Breast epithelium (tissue), 3 donors: Measurements from ENCODE around the gene WDFY2.

Experiments used
- POLR2A ChIP-seq: fragments of 450-650 bp; IDR thresholded peaks from one replicate; pipeline ENCODE4 v1.6.1; 2016; ENCODE audit warnings: antibody characterized with exemption, mild to moderate bottlenecking, moderate library complexity
- POLR2AphosphoS5 ChIP-seq, 3 donors: sonication (generic); formaldehyde crosslinking; IDR thresholded peaks; one replicate each; pipeline ENCODE4 v1.6.1; 2017; ENCODE audit warnings: antibody characterized with exemption in 3 of 3
- TF ChIP-seq, protein P1 (sequence below), 3 donors: fragments of 450-650 bp; IDR thresholded peaks; one replicate each; pipeline ENCODE4 v1.5.1; 2016 to 2017; ENCODE audit warnings: antibody characterized with exemption in 3 of 3, mild to moderate bottlenecking in 3 of 3, moderate library complexity in 3 of 3

DNA sequence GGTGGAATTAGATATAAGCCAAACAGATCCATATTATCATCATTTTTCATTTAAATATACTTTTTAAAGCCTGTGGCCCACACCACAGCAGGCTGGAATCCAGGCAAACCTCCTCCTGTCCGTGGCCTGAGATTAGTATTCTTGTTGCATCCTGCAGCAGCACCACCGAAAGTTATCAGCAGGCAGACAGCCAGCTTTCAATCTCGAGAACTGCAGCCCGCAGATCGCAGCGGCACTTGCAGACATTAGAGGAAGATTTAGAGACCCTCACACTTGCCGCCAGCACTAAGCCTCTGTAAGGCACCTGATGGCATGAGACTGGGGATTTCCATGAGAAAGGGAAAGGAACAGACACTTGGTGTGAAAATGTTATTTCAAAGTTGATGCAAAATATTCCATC lies 212.3 kb downstream of the WDFY2 start:
- TF ChIP-seq, protein P1, sequence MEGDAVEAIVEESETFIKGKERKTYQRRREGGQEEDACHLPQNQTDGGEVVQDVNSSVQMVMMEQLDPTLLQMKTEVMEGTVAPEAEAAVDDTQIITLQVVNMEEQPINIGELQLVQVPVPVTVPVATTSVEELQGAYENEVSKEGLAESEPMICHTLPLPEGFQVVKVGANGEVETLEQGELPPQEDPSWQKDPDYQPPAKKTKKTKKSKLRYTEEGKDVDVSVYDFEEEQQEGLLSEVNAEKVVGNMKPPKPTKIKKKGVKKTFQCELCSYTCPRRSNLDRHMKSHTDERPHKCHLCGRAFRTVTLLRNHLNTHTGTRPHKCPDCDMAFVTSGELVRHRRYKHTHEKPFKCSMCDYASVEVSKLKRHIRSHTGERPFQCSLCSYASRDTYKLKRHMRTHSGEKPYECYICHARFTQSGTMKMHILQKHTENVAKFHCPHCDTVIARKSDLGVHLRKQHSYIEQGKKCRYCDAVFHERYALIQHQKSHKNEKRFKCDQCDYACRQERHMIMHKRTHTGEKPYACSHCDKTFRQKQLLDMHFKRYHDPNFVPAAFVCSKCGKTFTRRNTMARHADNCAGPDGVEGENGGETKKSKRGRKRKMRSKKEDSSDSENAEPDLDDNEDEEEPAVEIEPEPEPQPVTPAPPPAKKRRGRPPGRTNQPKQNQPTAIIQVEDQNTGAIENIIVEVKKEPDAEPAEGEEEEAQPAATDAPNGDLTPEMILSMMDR (IDR thresholded peaks at IDR 0.05): no peak
- TF ChIP-seq POLR2A (no peak), POLR2AphosphoS5 (IDR thresholded peaks at IDR 0.05) (no peak)
